HepG2 (cell line): ENCODE measurements around the gene QPCT. TPM values are rescaled to one million over a fixed set of nuclear protein-coding genes. Genes with fewer than 3 reads are reported as not detected.

Experiments used
- ATAC-seq: fragments of 200-7000 bp; cut with Tn5 transposase; 3 replicates; pipeline ENCODE4 v1.9.1; 2020; ENCODE audit warnings: mild to moderate bottlenecking, moderate library complexity
- BruUV-seq: library from RNA; stranded (reverse); fragments of 400-500 nt; replicated peaks from 2 replicates; lab custom pipeline; 2021; lab: Mats Ljungman, UMichigan
- CTCF ChIA-PET: fragments of 300-600 bp; formaldehyde crosslinking; extraction: SDS; loops from one replicate; lab custom pipeline; 2021; ENCODE audit warnings: low total read pairs, inconsistent platforms, low intra/inter-chr PET ratio; lab: Yijun Ruan, JAX
- POLR2A ChIA-PET: fragments of 350-600 bp; sonication (Branson Sonifier 250); formaldehyde crosslinking; loops from one replicate; lab custom pipeline; 2020; ENCODE audit warnings: antibody characterized with exemption, inconsistent platforms; lab: Yijun Ruan, JAX
- DNase-seq: peaks from one replicate; pipeline ENCODE4 v3.0.0-alpha.2; 2015; ENCODE audit warnings: low spot score
- FAIRE-seq: peaks from 3 replicates; lab custom pipeline; 2011; peaks lifted over from hg19 to GRCh38; lab: Jason Lieb, UNC
- H2AFZ ChIP-seq: one replicate; pipeline ENCODE4 v1.6.1; 2011; ENCODE audit warnings: low read length, inconsistent platforms
- H3K27ac ChIP-seq: fragments of 300-600 bp; 3 replicates; pipeline ENCODE4 v1.8.0; 2011; ENCODE audit warnings: mixed run types, mild to moderate bottlenecking, mixed read lengths, low read length, inconsistent platforms; ENCODE audit not compliant: insufficient read depth; ENCODE audit errors: extremely low read length
- H3K27me3 ChIP-seq, 2 experiments: fragments of 200-600 bp in 1 of 2; 2 replicates in 1 of 2; 3 replicates in 1 of 2; pipeline versions ENCODE4 v1.6.0 to v1.8.0; 2011; ENCODE audit warnings: low read length in 2 of 2, mild to moderate bottlenecking in 2 of 2, moderate library complexity in 2 of 2, inconsistent platforms in 1 of 2; ENCODE audit not compliant: insufficient read depth in 2 of 2, control insufficient read depth in 1 of 2
- H3K36me3 ChIP-seq, 2 experiments: fragments of 200-600 bp in 1 of 2; replicated peaks in 1 of 2; 2 replicates in 1 of 2; 3 replicates in 1 of 2; pipeline versions ENCODE4 v1.5.1 to v1.8.0; 2011; ENCODE audit warnings: low read length in 2 of 2, inconsistent platforms in 1 of 2; ENCODE audit not compliant: insufficient read depth in 2 of 2, control insufficient read depth in 1 of 2
- H3K4me1 ChIP-seq: 2 replicates; pipeline ENCODE4 v1.5.1; 2012; ENCODE audit warnings: low read length, inconsistent platforms; ENCODE audit not compliant: insufficient read depth
- H3K4me2 ChIP-seq: 2 replicates; pipeline ENCODE4 v1.6.0; 2011; ENCODE audit warnings: low read depth, low read length, inconsistent platforms
- H3K4me3 ChIP-seq, 3 experiments: fragments of 200-600 bp in 1 of 3; sonication (generic), shearing (Covaris generic) in 1 of 3; replicated peaks in 1 of 3; 2 replicates each; pipeline ENCODE4 v1.5.1; 2011 to 2016; ENCODE audit warnings: low read length in 3 of 3, inconsistent platforms in 2 of 3, low read depth in 2 of 3, mild to moderate bottlenecking in 2 of 3, control low read depth in 1 of 3, mixed read lengths in 1 of 3; ENCODE audit not compliant: insufficient read depth in 1 of 3
- H3K79me2 ChIP-seq: one replicate; pipeline ENCODE4 v1.6.1; 2011; ENCODE audit warnings: low read length, inconsistent platforms; ENCODE audit not compliant: insufficient read depth
- H3K9ac ChIP-seq: 2 replicates; pipeline ENCODE4 v1.6.0; 2011; ENCODE audit warnings: mild to moderate bottlenecking, low read depth, low read length, inconsistent platforms; ENCODE audit not compliant: insufficient read depth
- H3K9me3 ChIP-seq: 2 replicates; pipeline ENCODE4 v1.5.1; 2012; ENCODE audit warnings: mild to moderate bottlenecking, low read length
- H4K20me1 ChIP-seq: 2 replicates; pipeline ENCODE4 v1.6.0; 2011; ENCODE audit warnings: inconsistent platforms, mild to moderate bottlenecking, low read length, moderate library complexity; ENCODE audit not compliant: insufficient read depth
- ELF1 ChIP-seq: sonication (generic); formaldehyde crosslinking; IDR thresholded peaks from 2 replicates; pipeline ENCODE4 v1.4.0; 2020; ENCODE audit warnings: missing genetic modification reagents
- GABPA ChIP-seq, 2 experiments: IDR thresholded peaks; 2 replicates each; pipeline ENCODE4 v1.6.1; 2011 to 2016; ENCODE audit warnings: low read depth in 2 of 2, low read length in 1 of 2, missing biosample characterization in 1 of 2, missing genetic modification characterization in 1 of 2
- HNRNPK ChIP-seq: fragments of 200-400 bp; formaldehyde crosslinking; IDR thresholded peaks from 2 replicates; pipeline ENCODE4 v1.6.1; 2018; ENCODE audit warnings: low read length, low read depth, moderate library complexity, mild to moderate bottlenecking; ENCODE audit not compliant: poor library complexity, severe bottlenecking
- MTF2 ChIP-seq: sonication (generic); formaldehyde crosslinking; IDR thresholded peaks from 2 replicates; pipeline ENCODE4 v1.5.0; 2020; ENCODE audit warnings: missing genetic modification reagents, borderline replicate concordance
- SAP130 ChIP-seq: IDR thresholded peaks from 2 replicates; pipeline ENCODE4 v1.6.1; 2016; ENCODE audit warnings: low read depth
- SMAD3 ChIP-seq: sonication (generic); formaldehyde crosslinking; IDR thresholded peaks from 2 replicates; pipeline ENCODE4 v1.4.0; 2020; ENCODE audit warnings: missing genetic modification reagents
- SP4 ChIP-seq: sonication (generic); formaldehyde crosslinking; IDR thresholded peaks from 2 replicates; pipeline ENCODE4 v1.8.1; 2023; ENCODE audit warnings: mild to moderate bottlenecking, missing genetic modification reagents
- ZFP37 ChIP-seq: sonication (generic); formaldehyde crosslinking; IDR thresholded peaks from 2 replicates; pipeline ENCODE4 v1.4.0; 2020; ENCODE audit warnings: missing genetic modification reagents, borderline replicate concordance
- ZNF121 ChIP-seq: sonication (generic); formaldehyde crosslinking; IDR thresholded peaks from 2 replicates; pipeline ENCODE4 v1.5.0; 2020; ENCODE audit warnings: mild to moderate bottlenecking, missing genetic modification reagents
- ZNF737 ChIP-seq: sonication (generic); formaldehyde crosslinking; IDR thresholded peaks from 2 replicates; pipeline ENCODE4 v1.5.0; 2020; ENCODE audit warnings: missing genetic modification reagents, mild to moderate bottlenecking, borderline replicate concordance
- ZNF775 ChIP-seq: sonication (generic); formaldehyde crosslinking; IDR thresholded peaks from 2 replicates; pipeline ENCODE4 v1.4.0; 2020; ENCODE audit warnings: missing genetic modification reagents, mild to moderate bottlenecking, moderate library complexity, borderline replicate concordance
- ZNF790 ChIP-seq: sonication (generic); formaldehyde crosslinking; IDR thresholded peaks from 2 replicates; pipeline ENCODE4 v1.8.0; 2022; ENCODE audit warnings: missing genetic modification reagents, mild to moderate bottlenecking, borderline replicate concordance
- WGBS: methylation state at CpG from one replicate; pipeline ENCODE4 v1.1.6; 2017; ENCODE audit warnings: low lambda C conversion rate; 5-methylcytosine and 5-hydroxymethylcytosine counted together
- in situ Hi-C: cut with HindIII; loops from 2 replicates; pipeline ENCODE4 v1.10.0; 2017; ENCODE audit warnings: low pct_unique_long_range_greater_than_20kb; ENCODE audit not compliant: extremely low pct_ligation_motif_present
- intact Hi-C: fragments of 100-400 bp; cut with micrococcal nuclease; formaldehyde crosslinking; loops from one replicate; pipeline ENCODE4 v1.10.0; 2022; ENCODE audit not compliant: unreplicated experiment
- polyA plus RNA-seq, 8 experiments: library from polyadenylated mRNA; depleted of rRNA in 3 of 8; stranded (reverse) in 7 of 8; unstranded in 1 of 8; fragments of >200 nt; fragmentation: Illumina TruSeq in 4 of 8; extraction: Trizol in 4 of 8; gene quantifications; 2 replicates each; pipeline versions ENCODE4 v1.2.1 to v1.2.3, GENCODE V29; 2011 to 2016; ENCODE audit warnings: low read depth in 4 of 8, missing spikeins in 1 of 8, mixed read lengths in 1 of 8; ENCODE audit not compliant: insufficient read depth in 1 of 8
- total RNA-seq, 5 experiments: library from RNA; depleted of rRNA; stranded (reverse); fragments of >200 nt; fragmentation: Illumina TruSeq; extraction: Trizol; gene quantifications; 2 replicates each; pipeline ENCODE4 v1.2.3, GENCODE V29; 2016; ENCODE audit warnings: low read depth in 1 of 5
- TF ChIP-seq, protein P1 (sequence below): IDR thresholded peaks from 2 replicates; pipeline ENCODE4 v1.4.0; 2020; ENCODE audit warnings: mild to moderate bottlenecking, missing genetic modification reagents
- TF ChIP-seq, protein P2 (sequence below): sonication (generic); formaldehyde crosslinking; IDR thresholded peaks from 2 replicates; pipeline ENCODE4 v1.8.1; 2023; ENCODE audit warnings: missing genetic modification reagents, inconsistent platforms, borderline replicate concordance

QPCT gene
- total and polyA plus RNA-seq, 2 of the 13 experiments (the other 11 are each of a cell fraction or from before 2014, with no cell fraction given) = 0.77 to 1.2 TPM

DNA sequence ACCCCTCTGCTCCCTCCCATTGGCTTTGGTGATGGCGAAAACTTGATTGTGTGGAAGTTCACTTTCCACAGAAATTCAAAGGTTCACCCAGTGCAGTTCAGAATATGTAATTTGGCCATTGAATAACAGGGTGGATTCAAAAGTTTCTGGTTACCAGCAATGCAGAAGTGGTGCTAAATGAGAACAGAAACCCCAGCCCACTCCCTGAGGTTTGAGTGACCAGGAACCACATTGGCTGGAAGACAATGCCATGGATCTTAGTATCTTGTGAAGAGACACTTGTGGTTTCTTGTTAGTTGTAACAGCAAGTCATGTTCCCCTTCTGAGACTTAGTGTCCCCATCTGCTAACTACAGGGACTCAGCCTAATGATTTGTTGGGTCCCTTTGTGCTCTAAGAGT lies 49.8 kb downstream of the QPCT start (continued):
- TF ChIP-seq, protein P1, sequence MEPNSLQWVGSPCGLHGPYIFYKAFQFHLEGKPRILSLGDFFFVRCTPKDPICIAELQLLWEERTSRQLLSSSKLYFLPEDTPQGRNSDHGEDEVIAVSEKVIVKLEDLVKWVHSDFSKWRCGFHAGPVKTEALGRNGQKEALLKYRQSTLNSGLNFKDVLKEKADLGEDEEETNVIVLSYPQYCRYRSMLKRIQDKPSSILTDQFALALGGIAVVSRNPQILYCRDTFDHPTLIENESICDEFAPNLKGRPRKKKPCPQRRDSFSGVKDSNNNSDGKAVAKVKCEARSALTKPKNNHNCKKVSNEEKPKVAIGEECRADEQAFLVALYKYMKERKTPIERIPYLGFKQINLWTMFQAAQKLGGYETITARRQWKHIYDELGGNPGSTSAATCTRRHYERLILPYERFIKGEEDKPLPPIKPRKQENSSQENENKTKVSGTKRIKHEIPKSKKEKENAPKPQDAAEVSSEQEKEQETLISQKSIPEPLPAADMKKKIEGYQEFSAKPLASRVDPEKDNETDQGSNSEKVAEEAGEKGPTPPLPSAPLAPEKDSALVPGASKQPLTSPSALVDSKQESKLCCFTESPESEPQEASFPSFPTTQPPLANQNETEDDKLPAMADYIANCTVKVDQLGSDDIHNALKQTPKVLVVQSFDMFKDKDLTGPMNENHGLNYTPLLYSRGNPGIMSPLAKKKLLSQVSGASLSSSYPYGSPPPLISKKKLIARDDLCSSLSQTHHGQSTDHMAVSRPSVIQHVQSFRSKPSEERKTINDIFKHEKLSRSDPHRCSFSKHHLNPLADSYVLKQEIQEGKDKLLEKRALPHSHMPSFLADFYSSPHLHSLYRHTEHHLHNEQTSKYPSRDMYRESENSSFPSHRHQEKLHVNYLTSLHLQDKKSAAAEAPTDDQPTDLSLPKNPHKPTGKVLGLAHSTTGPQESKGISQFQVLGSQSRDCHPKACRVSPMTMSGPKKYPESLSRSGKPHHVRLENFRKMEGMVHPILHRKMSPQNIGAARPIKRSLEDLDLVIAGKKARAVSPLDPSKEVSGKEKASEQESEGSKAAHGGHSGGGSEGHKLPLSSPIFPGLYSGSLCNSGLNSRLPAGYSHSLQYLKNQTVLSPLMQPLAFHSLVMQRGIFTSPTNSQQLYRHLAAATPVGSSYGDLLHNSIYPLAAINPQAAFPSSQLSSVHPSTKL (CRISPR knock-in tag) = no peak
- no peak for TF ChIP-seq HNRNPK
- no peak for TF ChIP-seq ZNF790
- no peak for TF ChIP-seq SAP130
- TF ChIP-seq GABPA (IDR thresholded peaks at IDR 0.05; ENCODE audit: low read depth, low read length) = no peak
- no peak for TF ChIP-seq GABPA (CRISPR knock-in tag; IDR thresholded peaks at IDR 0.05; ENCODE audit: low read depth)
- TF ChIP-seq ZNF775 (CRISPR knock-in tag) = no peak
- no peak for TF ChIP-seq MTF2 (CRISPR knock-in tag)

DNA sequence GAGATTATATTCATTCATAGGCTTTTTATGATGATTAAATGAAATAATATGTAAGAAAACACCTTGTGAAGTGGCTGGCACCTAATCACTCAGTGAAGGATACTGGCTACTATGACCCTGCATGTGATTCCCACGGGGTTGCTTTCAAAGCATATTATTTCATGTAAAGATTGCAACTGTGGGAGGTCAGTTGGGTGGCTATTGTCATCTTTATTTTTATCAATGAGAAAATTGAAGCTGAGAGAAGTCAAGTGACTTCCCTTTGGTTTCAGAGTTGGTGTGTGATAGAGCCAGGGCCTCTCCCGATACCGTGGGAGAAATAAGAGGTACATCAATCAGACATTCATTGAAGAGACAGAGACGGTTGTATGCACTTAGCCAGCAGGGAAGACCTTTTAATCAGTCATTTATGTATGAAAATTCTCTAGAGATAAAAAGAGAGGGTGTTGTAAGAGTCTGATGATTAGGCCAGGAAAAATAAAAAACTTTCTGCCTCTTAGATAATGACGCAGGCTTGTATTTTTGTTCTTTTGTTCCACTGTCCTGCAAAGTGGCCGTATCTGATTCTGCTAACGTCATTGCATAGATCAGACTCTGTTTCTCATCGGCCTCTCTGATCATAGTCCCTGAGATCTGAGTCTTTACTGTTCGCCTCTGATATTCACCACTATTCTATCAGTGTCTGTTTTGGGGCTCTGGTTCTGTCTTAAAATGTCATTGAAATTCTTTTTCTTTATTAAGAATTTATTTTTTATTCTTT lies 50.5 kb downstream of the QPCT start:
- H3K27ac ChIP-seq = no peak overlapping the region
- FAIRE-seq (no peak), DNase-seq (no peak), ATAC-seq (no peak)
- 14% methylated on average over 9 of the region's 9 CpGs for WGBS
- no peak overlapping the region for H3K4me2 ChIP-seq
- POLR2A ChIA-PET = no interaction called here
- H3K27me3 ChIP-seq = no peaks in the 10 kb centered on the region
- H3K9ac ChIP-seq = no peak overlapping the region
- no peaks in the 10 kb centered on the region for H3K79me2 ChIP-seq
- no peaks in the 10 kb centered on the region for H4K20me1 ChIP-seq
- no peaks in the 10 kb centered on the region for H3K36me3 ChIP-seq
- intact Hi-C loops = loop anchor here (10.0 kb wide), 2 partner anchors 140 to 250 kb away; no protein-coding TSS in a partner anchor
- no TSS peak for BruUV-seq
- H3K4me1 ChIP-seq = peaks cover 11% of the 10 kb centered on the region; the same call in 1 of the 2 replicates
- no peak overlapping the region for H3K4me3 ChIP-seq
- H2AFZ ChIP-seq = no peak overlapping the region
- TF ChIP-seq ZNF121 (no peak), ZFP37 (CRISPR knock-in tag) (no peak), SMAD3 (CRISPR knock-in tag) (no peak), SP4 (no peak), ZNF737 (CRISPR knock-in tag) (no peak), ELF1 (CRISPR knock-in tag) (no peak)
- TF ChIP-seq, protein P2, sequence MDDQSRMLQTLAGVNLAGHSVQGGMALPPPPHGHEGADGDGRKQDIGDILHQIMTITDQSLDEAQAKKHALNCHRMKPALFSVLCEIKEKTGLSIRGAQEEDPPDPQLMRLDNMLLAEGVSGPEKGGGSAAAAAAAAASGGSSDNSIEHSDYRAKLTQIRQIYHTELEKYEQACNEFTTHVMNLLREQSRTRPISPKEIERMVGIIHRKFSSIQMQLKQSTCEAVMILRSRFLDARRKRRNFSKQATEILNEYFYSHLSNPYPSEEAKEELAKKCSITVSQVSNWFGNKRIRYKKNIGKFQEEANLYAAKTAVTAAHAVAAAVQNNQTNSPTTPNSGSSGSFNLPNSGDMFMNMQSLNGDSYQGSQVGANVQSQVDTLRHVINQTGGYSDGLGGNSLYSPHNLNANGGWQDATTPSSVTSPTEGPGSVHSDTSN (CRISPR knock-in tag) = no peak
- in situ Hi-C loops = loop anchor here (5.0 kb wide), 2 partner anchors 437 to 482 kb away; no protein-coding TSS in a partner anchor
- CTCF ChIA-PET = interaction anchor here (1.1 to 2.8 kb wide), 5 partner anchors 436 to 880 kb away, joined by 3 to 35 read pairs (median 15); no protein-coding TSS in a partner anchor
- no peaks in the 10 kb centered on the region for H3K9me3 ChIP-seq
